ENCODE data around the gene PAX8.

- TF ChIP-seq, protein P1, sequence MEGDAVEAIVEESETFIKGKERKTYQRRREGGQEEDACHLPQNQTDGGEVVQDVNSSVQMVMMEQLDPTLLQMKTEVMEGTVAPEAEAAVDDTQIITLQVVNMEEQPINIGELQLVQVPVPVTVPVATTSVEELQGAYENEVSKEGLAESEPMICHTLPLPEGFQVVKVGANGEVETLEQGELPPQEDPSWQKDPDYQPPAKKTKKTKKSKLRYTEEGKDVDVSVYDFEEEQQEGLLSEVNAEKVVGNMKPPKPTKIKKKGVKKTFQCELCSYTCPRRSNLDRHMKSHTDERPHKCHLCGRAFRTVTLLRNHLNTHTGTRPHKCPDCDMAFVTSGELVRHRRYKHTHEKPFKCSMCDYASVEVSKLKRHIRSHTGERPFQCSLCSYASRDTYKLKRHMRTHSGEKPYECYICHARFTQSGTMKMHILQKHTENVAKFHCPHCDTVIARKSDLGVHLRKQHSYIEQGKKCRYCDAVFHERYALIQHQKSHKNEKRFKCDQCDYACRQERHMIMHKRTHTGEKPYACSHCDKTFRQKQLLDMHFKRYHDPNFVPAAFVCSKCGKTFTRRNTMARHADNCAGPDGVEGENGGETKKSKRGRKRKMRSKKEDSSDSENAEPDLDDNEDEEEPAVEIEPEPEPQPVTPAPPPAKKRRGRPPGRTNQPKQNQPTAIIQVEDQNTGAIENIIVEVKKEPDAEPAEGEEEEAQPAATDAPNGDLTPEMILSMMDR (IDR thresholded peaks at IDR 0.05): no peak
- TF ChIP-seq EP300 (IDR thresholded peaks at IDR 0.05) (no peak), POLR2A (IDR thresholded peaks at IDR 0.05; ENCODE audit: low read depth) (no peak)
Measured at GRCh38 chr2:113175736-113176695, 102.7 kb downstream of the PAX8 start.
